ENCODE results near the gene NBPF1. TPM values are rescaled to one million over a fixed set of nuclear protein-coding genes. Genes with fewer than 3 reads are reported as not detected.
A peak's percentile ranks its signal among the peaks of the same experiment; 100 is the strongest.
"Not testable (repeated sequence)": the region's sequence is repeated elsewhere in the genome, so short reads cannot be mapped to it uniquely, and the experiment has no call there.

Gene NBPF1
- total RNA-seq, 4 donors from 2014 or later: 10.0 to 23.5 (median 10.7) TPM

DNA sequence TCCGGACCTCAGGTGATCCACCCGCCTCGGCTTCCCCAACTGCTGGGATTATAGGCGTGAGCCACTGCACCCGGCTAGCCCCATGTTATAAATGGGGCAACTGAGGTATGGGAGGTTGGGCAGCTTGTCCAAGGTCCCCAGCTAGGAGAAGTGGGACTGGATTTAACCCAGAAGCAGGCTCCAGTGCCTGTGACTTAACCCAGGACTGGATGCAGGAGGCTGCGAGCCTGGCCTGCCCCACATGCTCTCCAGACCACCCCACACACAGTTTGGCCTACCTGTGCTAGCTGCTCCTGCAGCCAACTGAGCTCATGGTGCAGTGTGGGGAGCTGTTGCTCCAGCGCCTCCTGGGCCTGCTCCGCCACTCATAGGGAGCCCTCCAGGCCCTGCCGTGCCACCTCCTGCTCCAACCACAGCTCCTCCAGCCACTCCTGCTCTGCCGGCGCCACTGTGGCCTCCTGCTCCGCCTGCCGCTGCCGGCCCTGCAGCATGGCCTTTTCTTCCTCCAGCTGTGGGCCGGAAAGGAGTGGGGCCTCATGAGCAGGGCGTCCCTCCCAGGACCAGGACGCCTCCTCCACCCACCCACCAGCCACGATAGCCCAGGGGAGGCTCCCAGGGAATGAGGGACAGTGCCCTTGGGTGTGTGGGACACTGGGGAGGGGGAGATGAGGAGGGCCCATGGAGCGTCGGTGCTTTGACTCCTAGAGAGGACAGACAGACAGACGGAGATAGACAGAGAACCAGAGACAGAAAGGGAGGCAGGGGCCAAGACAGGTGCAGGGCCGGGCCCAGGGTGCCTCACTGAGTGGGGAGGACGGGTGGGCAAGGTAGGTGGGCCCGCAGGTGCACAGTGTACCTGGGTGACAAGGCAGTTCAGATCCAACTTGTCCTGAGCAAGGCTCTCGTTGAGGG lies 12.4 kb upstream of the NBPF1 start:
- no peak overlapping the region for H3K4me3 ChIP-seq
- WGBS, 2 donors: 91 to 92% methylated on average over 17 to 22 of the region's 25 CpGs
- H3K36me3 ChIP-seq: peaks cover 26 to 94% (median 48%) of the 10 kb centered on the region in 3 donors
- no peaks in the 10 kb centered on the region for H3K27me3 ChIP-seq
- intact Hi-C loops (cut with DNase I): no loop called here
- no peak for DNase-seq
- H3K27ac ChIP-seq: no peak overlapping the region
- H3K4me1 ChIP-seq: peaks cover 13 to 28% (median 18%) of the 10 kb centered on the region in 3 donors
- TF ChIP-seq, protein P1, sequence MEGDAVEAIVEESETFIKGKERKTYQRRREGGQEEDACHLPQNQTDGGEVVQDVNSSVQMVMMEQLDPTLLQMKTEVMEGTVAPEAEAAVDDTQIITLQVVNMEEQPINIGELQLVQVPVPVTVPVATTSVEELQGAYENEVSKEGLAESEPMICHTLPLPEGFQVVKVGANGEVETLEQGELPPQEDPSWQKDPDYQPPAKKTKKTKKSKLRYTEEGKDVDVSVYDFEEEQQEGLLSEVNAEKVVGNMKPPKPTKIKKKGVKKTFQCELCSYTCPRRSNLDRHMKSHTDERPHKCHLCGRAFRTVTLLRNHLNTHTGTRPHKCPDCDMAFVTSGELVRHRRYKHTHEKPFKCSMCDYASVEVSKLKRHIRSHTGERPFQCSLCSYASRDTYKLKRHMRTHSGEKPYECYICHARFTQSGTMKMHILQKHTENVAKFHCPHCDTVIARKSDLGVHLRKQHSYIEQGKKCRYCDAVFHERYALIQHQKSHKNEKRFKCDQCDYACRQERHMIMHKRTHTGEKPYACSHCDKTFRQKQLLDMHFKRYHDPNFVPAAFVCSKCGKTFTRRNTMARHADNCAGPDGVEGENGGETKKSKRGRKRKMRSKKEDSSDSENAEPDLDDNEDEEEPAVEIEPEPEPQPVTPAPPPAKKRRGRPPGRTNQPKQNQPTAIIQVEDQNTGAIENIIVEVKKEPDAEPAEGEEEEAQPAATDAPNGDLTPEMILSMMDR (IDR thresholded peaks at IDR 0.05): no peak
- no peak for TF ChIP-seq POLR2A (IDR thresholded peaks at IDR 0.05)
- H3K9me3 ChIP-seq: no peaks in the 10 kb centered on the region

DNA sequence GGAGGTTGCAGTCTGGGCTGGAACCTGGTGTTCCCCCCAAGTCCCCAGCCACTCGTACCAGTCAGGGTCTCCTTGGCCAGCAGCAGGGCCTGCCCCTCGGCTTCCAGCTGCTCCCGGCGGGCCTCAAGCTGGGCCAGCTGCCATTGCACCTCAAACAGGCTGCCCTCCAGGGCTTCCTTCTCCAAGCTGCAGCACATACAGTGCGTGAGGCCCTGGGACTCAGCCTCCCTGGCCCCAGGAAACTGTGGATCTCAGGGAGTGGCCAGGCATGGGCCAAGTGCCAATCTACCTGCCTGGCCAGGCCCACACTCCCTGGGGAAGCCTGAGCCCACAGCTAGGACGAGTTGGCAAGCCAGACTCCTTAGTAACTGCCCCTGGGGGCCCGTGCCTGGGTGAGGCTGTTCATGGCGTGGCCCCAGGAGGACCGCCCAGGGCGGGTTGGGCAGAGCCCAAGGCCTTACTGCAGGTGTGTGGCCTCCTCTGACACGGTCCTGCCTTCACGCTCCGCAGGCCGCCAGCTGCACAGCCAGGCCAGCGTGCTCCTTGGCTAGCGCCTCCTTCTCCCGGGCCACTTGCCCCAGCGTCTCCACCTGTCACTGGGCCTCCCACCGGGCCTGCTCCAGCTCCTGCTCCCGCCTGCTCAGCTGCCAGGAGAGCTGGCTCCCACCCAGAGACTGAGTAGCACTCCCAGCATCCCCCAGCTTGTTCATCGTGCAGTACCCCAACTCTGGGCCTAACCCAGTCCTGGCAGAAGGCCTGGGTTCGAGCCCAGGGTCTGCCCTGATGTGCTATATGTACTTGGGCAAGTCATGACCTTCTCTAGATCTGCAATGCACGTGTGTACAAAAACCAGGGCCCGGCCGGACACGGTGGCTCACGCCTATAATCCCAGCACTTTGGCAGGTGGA lies 10.7 kb upstream of the NBPF1 start:
- DNase-seq, H3K9me3 ChIP-seq, H3K4me3 ChIP-seq, H3K27me3 ChIP-seq: not testable (repeated sequence)
- Histone ChIP-seq H3K27ac (peak overlapping the region; percentile 8 to 49 (median 27)), H3K36me3 (peaks cover 16 to 89% (median 34%) of the 10 kb centered on the region in 3 donors), H3K4me1 (peaks cover 13 to 31% (median 21%) of the 10 kb centered on the region in 3 donors)
- intact Hi-C loops (cut with DNase I): loop anchor here (2.0 kb wide), 1 partner anchor 323 kb away; no protein-coding TSS in a partner anchor
- 35 to 47% methylated on average over 27 of the region's 27 CpGs for WGBS, 2 donors

DNA sequence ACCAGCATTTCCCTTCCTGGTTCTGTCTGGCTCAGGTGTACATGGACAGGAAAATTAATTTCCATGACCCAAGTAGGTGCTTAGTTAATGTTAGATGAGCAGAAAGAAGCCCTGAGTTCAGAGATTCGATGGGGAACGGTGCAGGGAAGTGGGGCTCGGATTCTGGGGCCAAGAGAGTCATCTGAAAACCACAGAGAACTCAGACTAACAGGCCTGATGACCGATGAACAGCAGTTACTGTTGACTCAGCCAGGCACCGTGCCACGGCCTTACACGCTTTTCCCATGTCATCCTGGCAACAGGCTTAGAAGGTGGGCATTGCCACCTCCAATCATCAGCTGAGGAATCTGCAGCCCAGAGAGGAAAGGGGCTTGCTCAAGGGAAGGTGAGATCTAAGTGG lies 10.0 kb upstream of the NBPF1 start:
- WGBS, 2 donors: 34 to 56% methylated on average over 7 of the region's 7 CpGs
- Histone ChIP-seq H3K36me3 (peaks cover 10 to 88% (median 26%) of the 10 kb centered on the region in 3 donors), H3K27ac (peak overlapping the region in 3 of 4 donors; percentile 23 to 49 (median 31)), H3K4me1 (peaks cover 13 to 31% (median 21%) of the 10 kb centered on the region in 3 donors)
- intact Hi-C loops (cut with DNase I): loop anchor here (2.0 kb wide), 1 partner anchor 323 kb away; no protein-coding TSS in a partner anchor
- H3K27me3 ChIP-seq, H3K9me3 ChIP-seq, H3K4me3 ChIP-seq, DNase-seq: not testable (repeated sequence)

- H3K27me3 ChIP-seq, H3K9me3 ChIP-seq, H3K4me3 ChIP-seq, DNase-seq, H3K27ac ChIP-seq: not testable (repeated sequence)
- Histone ChIP-seq H3K36me3 (peaks cover 8 to 85% (median 17%) of the 10 kb centered on the region in 3 donors), H3K4me1 (peaks cover 13 to 31% (median 21%) of the 10 kb centered on the region in 3 donors)
- WGBS, 2 donors: 83 to 87% methylated on average over 9 of the region's 9 CpGs
- intact Hi-C loops (cut with DNase I): loop anchor here (2.0 kb wide), 1 partner anchor 325 kb away; no protein-coding TSS in a partner anchor
Observed at GRCh38 chr1:16621681-16622315, 8.4 kb upstream of the NBPF1 start.

- H3K9me3 ChIP-seq: no peaks in the 10 kb centered on the region
- no peak overlapping the region for H3K27ac ChIP-seq
- no peaks in the 10 kb centered on the region for H3K27me3 ChIP-seq
- H3K4me3 ChIP-seq: no peak overlapping the region
- H3K36me3 ChIP-seq: peaks cover 8 to 80% (median 17%) of the 10 kb centered on the region in 3 donors
- intact Hi-C loops (cut with DNase I): no loop called here
- WGBS, 2 donors: 92 to 94% methylated on average over 2 of the region's 2 CpGs
- peaks cover 13 to 31% (median 21%) of the 10 kb centered on the region in 3 donors for H3K4me1 ChIP-seq
- DNase-seq: no peak
- TF ChIP-seq, protein P1 (IDR thresholded peaks at IDR 0.05): peak in 1 of 6 experiments; percentile 22
- TF ChIP-seq POLR2A (IDR thresholded peaks at IDR 0.05): no peak
Observed at GRCh38 chr1:16621300-16621658, 7.9 kb upstream of the NBPF1 start.

DNA sequence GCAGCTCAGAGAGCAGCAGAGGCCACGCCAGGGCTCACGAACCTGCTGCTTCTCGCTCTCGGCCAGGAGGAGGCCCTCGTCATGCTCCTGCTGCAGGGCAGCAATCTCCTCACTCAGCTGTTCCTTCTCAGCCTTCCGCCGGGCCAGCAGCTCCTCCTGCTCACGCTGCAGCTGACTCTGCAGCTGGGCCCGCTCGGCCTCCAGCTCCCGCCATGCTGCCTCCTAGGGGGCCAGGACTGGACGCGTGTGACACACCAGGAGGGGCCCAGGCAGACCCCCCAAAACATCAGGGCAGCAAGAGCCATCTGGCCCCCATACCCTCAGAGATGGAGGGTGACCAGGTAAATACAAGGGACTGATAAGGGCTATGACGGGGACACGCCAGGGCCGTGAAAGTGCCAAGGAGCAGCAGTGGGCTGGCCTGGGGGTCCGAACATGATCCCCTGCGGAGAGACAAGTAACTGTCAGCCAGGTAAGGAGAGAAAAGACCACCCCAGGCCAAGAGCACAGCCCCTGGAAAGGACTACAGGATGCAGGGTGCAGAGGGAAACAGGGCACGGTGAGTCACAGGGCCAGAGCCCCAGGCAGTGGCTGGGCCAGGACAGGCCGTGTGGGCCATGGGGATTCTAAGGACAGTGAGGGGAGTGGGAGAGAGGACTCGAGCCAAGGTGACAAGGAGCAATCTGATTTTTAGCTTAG lies 6.6 kb upstream of the NBPF1 start:
- H3K27me3 ChIP-seq; H3K27ac ChIP-seq; intact Hi-C loops (cut with DNase I); DNase-seq; H3K9me3 ChIP-seq; H3K4me3 ChIP-seq: not testable (repeated sequence)
- Histone ChIP-seq H3K4me1 (peaks cover 13 to 31% (median 21%) of the 10 kb centered on the region in 3 donors), H3K36me3 (peaks cover 0 to 66% (median 6%) of the 10 kb centered on the region in 3 donors)
- 79 to 83% methylated on average over 16 to 21 of the region's 21 CpGs for WGBS, 2 donors

Data from esophagus squamous epithelium (tissue), 5 donors.